GF-D8 (cell line): Measurements from ENCODE around the gene CD164L2.

Experiments
- DNase-seq: peaks from one replicate; lab custom pipeline; 2025; lab: John Stamatoyannopoulos, UW

CD164L2 gene

GRCh38 chr1:27363766-27364695 is 19.1 kb downstream of the CD164L2 start:
- no peak for DNase-seq

GRCh38 chr1:27361553-27361952 is 21.6 kb downstream of the CD164L2 start:
- DNase-seq = no peak

- DNase-seq = no peak
Observed at GRCh38 chr1:27361044-27361402, 22.1 kb downstream of the CD164L2 start.

GRCh38 chr1:27360159-27361043 is 22.7 kb downstream of the CD164L2 start:
- DNase-seq = no peak

GRCh38 chr1:27359822-27360158 is 23.3 kb downstream of the CD164L2 start:
- DNase-seq = no peak

GRCh38 chr1:27358928-27359313 is 24.2 kb downstream of the CD164L2 start:
- DNase-seq = no peak

- no peak for DNase-seq
Observed at GRCh38 chr1:27358038-27358927, 24.9 kb downstream of the CD164L2 start.

- peak; percentile 29 for DNase-seq
Observed at GRCh38 chr1:27357281-27358037, 25.7 kb downstream of the CD164L2 start.

- DNase-seq = no peak
Observed at GRCh38 chr1:27356619-27357280, 26.4 kb downstream of the CD164L2 start.

GRCh38 chr1:27356277-27356618 is 26.9 kb downstream of the CD164L2 start:
- no peak for DNase-seq

GRCh38 chr1:27355683-27356082 is 27.4 kb downstream of the CD164L2 start:
- no peak for DNase-seq

- no peak for DNase-seq
Observed at GRCh38 chr1:27353629-27354028, 29.5 kb downstream of the CD164L2 start.

- no peak for DNase-seq
Observed at GRCh38 chr1:27353166-27353565, 30.0 kb downstream of the CD164L2 start.

- no peak for DNase-seq
Observed at GRCh38 chr1:27351541-27352107, 31.5 kb downstream of the CD164L2 start.

GRCh38 chr1:27350663-27351540 is 32.2 kb downstream of the CD164L2 start:
- DNase-seq = no peak

GRCh38 chr1:27349784-27350662 is 33.1 kb downstream of the CD164L2 start:
- no peak for DNase-seq

- no peak for DNase-seq
Observed at GRCh38 chr1:27348861-27349783, 34.0 kb downstream of the CD164L2 start.
